Stimulated activated CD8-positive, alpha-beta memory T cell treated with anti-CD3 and anti-CD28 coated beads, Interleukin-2, amount 100 ng/mL, for 48 hours (primary cell): ENCODE data around the gene C7.
"Not testable (repeated sequence)": the region's sequence is repeated elsewhere in the genome, so short reads cannot be mapped to it uniquely, and the experiment has no call there.

Source experiments
- DNase-seq, 2 donors: peaks; one replicate each; pipeline ENCODE4 v3.0.0-alpha.2; 2020; ENCODE audit warnings: low read depth in 2 of 2

Gene C7

GRCh38 chr5:40991168-40991980, 82.1 kb downstream of the C7 start:
- no peak for DNase-seq

- DNase-seq: no peak
These were observed 82.8 kb downstream of the C7 start for GRCh38 chr5:40991981-40992559.

- DNase-seq: no peak
These were observed 86.7 kb downstream of the C7 start for GRCh38 chr5:40995801-40996586.

GRCh38 chr5:40999142-40999541, 89.8 kb downstream of the C7 start:
- no peak for DNase-seq

GRCh38 chr5:40999966-41000365, 90.7 kb downstream of the C7 start:
- DNase-seq: no peak

- no peak for DNase-seq
These were observed 94.5 kb downstream of the C7 start for GRCh38 chr5:41003670-41004376.

- DNase-seq: no peak
These were observed 95.6 kb downstream of the C7 start for GRCh38 chr5:41004931-41005330.

GRCh38 chr5:41009232-41009631, 99.9 kb downstream of the C7 start:
- DNase-seq: no peak

- DNase-seq: no peak
These were observed 101.3 kb downstream of the C7 start for GRCh38 chr5:41010572-41010971.

GRCh38 chr5:41012318-41012717, 103.0 kb downstream of the C7 start:
- no peak for DNase-seq

GRCh38 chr5:41022600-41022999, 113.3 kb downstream of the C7 start:
- DNase-seq: not testable (repeated sequence)
